AG04450 (cell line): ENCODE data around the gene SEMA4F. TPM values are rescaled to one million over a fixed set of nuclear protein-coding genes. Genes with fewer than 3 reads are reported as not detected.

Experiments
- CTCF ChIA-PET: fragments of 300-600, 350-600 bp; formaldehyde crosslinking; extraction: SDS; loops from one replicate; lab custom pipeline; 2022; ENCODE audit warnings: antibody characterized with exemption, inconsistent platforms; lab: Charles Lee
- POLR2A ChIA-PET: fragments of 350-600 bp; formaldehyde crosslinking; extraction: SDS; loops from one replicate; lab custom pipeline; 2021; ENCODE audit warnings: antibody characterized with exemption, inconsistent platforms; lab: Yijun Ruan, JAX
- DNase-seq: peaks from one replicate; pipeline ENCODE4 v3.0.0-alpha.2; 2011; ENCODE audit warnings: low read depth, low spot score
- H3K27ac ChIP-seq: one replicate; pipeline ENCODE4 v1.5.1; 2012; ENCODE audit warnings: low read depth, low read length, control low read depth
- H3K27me3 ChIP-seq: one replicate; pipeline ENCODE4 v1.6.0; 2012; ENCODE audit warnings: low read length; ENCODE audit not compliant: control insufficient read depth, insufficient read depth
- H3K4me3 ChIP-seq: 2 replicates; pipeline ENCODE4 v1.5.1; 2011; ENCODE audit warnings: mild to moderate bottlenecking, low read depth, low read length, control low read depth
- H3K9me3 ChIP-seq: 2 replicates; pipeline ENCODE4 v1.5.1; 2012; ENCODE audit warnings: low read length; ENCODE audit not compliant: control insufficient read depth, insufficient read depth
- polyA minus RNA-seq: library from RNA; depleted of rRNA, polyadenylated mRNA; stranded (reverse); fragments of >200 nt; gene quantifications from 2 replicates; pipeline ENCODE4 v1.2.3, GENCODE V29; 2011; rRNA and poly(A)+ RNA removed
- polyA plus RNA-seq: library from polyadenylated mRNA; depleted of rRNA; stranded (reverse); fragments of >200 nt; gene quantifications from 2 replicates; pipeline ENCODE4 v1.2.3, GENCODE V29; 2011; rRNA removed
- TF ChIP-seq, protein P1 (sequence below): IDR thresholded peaks from 2 replicates; pipeline ENCODE4 v1.5.1; 2011; ENCODE audit warnings: low read depth, low read length, control low read depth, inconsistent platforms

SEMA4F gene
- 6.8 and 7.0 TPM in 2 replicates for polyA plus RNA-seq
- polyA minus RNA-seq = 5.3 and 7.3 TPM in 2 replicates

- H3K27me3 ChIP-seq = peaks cover 12% of the 10 kb centered on the region
- H3K27ac ChIP-seq = no peak within 1 kb of the TSS
- TF ChIP-seq, protein P1, sequence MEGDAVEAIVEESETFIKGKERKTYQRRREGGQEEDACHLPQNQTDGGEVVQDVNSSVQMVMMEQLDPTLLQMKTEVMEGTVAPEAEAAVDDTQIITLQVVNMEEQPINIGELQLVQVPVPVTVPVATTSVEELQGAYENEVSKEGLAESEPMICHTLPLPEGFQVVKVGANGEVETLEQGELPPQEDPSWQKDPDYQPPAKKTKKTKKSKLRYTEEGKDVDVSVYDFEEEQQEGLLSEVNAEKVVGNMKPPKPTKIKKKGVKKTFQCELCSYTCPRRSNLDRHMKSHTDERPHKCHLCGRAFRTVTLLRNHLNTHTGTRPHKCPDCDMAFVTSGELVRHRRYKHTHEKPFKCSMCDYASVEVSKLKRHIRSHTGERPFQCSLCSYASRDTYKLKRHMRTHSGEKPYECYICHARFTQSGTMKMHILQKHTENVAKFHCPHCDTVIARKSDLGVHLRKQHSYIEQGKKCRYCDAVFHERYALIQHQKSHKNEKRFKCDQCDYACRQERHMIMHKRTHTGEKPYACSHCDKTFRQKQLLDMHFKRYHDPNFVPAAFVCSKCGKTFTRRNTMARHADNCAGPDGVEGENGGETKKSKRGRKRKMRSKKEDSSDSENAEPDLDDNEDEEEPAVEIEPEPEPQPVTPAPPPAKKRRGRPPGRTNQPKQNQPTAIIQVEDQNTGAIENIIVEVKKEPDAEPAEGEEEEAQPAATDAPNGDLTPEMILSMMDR = no peak
- peak within 1 kb of the TSS; percentile 72 for H3K4me3 ChIP-seq
- peak; percentile 76 for DNase-seq
- H3K9me3 ChIP-seq = no peaks in the 10 kb centered on the region; the same call in 1 of the 2 replicates
- ChIA-PET CTCF (no interaction called here), POLR2A (no interaction called here)
Measured at GRCh38 chr2:74653985-74654882, at the start of gene SEMA4F. Gene SEMA4F (plus strand): TSS chr2:74654247. CDS start chr2:74654377, 130 bp downstream.

DNA sequence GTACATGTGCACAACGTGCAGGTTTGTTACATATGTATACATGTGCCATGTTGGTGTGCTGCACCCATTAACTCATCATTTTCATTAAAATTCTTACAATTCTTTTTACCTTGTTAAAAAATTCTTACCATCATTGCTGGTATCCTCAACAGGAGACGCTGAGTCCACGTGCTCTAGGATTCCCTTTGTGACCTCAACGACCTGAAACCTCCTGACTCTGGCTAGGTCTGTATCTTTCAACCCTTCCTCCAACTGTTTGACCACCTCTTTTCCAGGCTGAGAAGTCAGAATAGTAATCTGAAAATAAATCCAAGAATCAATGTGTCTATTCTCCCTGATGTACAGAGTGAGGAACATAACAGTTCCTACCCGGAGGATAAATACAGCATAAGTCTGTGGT, 47.1 kb upstream of the SEMA4F start:
- ChIA-PET CTCF (no interaction called here), POLR2A (no interaction called here)
- H3K9me3 ChIP-seq = no peaks in the 10 kb centered on the region
- TF ChIP-seq, protein P1 = no peak
- DNase-seq = no peak
- H3K4me3 ChIP-seq = no peak overlapping the region
- H3K27me3 ChIP-seq = peaks cover 17% of the 10 kb centered on the region
- no peak overlapping the region for H3K27ac ChIP-seq

- TF ChIP-seq, protein P1 = no peak
- Histone ChIP-seq H3K27ac (no peak overlapping the region), H3K4me3 (no peak overlapping the region), H3K27me3 (peaks cover 43% of the 10 kb centered on the region), H3K9me3 (no peaks in the 10 kb centered on the region)
- ChIA-PET POLR2A (no interaction called here), CTCF (interaction anchor here (1.1 kb wide), 1 partner anchor 16 kb away, joined by 3 read pairs; no protein-coding TSS in a partner anchor)
- no peak for DNase-seq
Measured at GRCh38 chr2:74617122-74617521, 36.9 kb upstream of the SEMA4F start.

GRCh38 chr2:74618410-74619083, 35.5 kb upstream of the SEMA4F start:
- ChIA-PET CTCF (no interaction called here), POLR2A (no interaction called here)
- H3K27ac ChIP-seq = no peak overlapping the region
- H3K9me3 ChIP-seq = no peaks in the 10 kb centered on the region
- peaks cover 34% of the 10 kb centered on the region for H3K27me3 ChIP-seq
- TF ChIP-seq, protein P1 = no peak
- DNase-seq = no peak
- no peak overlapping the region for H3K4me3 ChIP-seq
